ENCODE results near the gene IL1RAP.

DNA sequence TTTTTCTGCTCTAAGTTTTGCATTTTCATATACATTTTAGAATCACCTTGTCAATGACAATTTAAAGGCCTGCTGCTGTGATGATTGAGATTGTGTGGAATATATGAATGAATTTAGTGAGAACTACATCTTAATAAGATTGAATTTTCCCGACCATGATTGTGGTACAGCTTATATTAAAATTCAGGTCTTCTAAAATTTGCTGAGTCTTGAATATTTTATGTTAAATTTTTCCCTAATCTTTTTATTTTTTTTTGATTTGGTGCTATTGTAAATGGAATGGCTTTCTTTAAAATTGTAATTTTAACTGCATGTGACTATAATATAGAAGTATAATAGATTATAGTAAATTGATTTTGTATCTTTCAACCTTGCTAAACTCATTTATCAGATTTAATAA lies 172.1 kb downstream of the IL1RAP start:
- no peak for TF ChIP-seq CTCF (conservative IDR thresholded peaks at IDR 0.05 in 1 of 2, IDR thresholded peaks at IDR 0.05 in 1 of 2; ENCODE audit: extremely low read depth in 1 of 2, insufficient read depth in 1 of 2, low read depth in 1 of 2, low read length in 2 of 2)
- TF ChIP-seq EZH2 (IDR thresholded peaks at IDR 0.05; ENCODE audit: borderline replicate concordance, low read length) = no peak

All from mammary epithelial cell (primary cell).